ENCODE data around the gene SMYD3. TPM values are rescaled to one million over a fixed set of nuclear protein-coding genes. Genes with fewer than 3 reads are reported as not detected.

The SMYD3 gene
- polyA plus RNA-seq, 1 donor from 2014 or later: 48.6 TPM

DNA sequence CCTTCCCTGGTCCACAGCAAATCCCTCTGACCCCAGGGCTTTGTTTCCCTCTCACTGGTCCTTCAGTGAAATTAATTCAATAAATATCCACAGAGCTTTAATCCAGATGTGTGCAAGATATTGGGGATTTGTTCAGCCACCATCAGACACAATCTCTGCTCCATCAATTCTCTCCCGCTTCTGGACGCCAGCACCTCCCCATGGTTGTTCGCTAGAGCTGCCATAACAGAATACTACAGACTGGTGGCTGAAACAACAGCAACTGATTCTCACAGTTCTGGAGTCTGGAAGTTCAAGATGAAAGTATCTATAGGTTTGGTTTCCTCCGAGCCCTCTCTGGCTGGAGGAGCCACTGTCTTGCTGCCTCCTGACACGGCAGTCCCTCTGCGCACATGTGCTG lies 303.9 kb downstream of the SMYD3 start:
- Histone ChIP-seq H4K20me1 (ENCODE audit: insufficient read depth) (no peaks in the 10 kb centered on the region), H3F3A (ENCODE audit: insufficient read depth, low read length, poor library complexity, severe bottlenecking) (no peaks in the 10 kb centered on the region), H3K9me3 (ENCODE audit: low read length) (no peaks in the 10 kb centered on the region), H3K9me2 (ENCODE audit: insufficient read depth, low read length) (no peaks in the 10 kb centered on the region), H3K27me3 (ENCODE audit: insufficient read depth, low read depth, low read length) (no peaks in the 10 kb centered on the region), H3K4me3 (ENCODE audit: low read length) (no peak overlapping the region), H2AFZ (ENCODE audit: low read depth, low read length) (no peak overlapping the region), H3K4me2 (ENCODE audit: low read length) (no peak overlapping the region), H3K79me2 (replicated peaks; ENCODE audit: insufficient read depth, low read length) (no peaks in the 10 kb centered on the region), H3K36me3 (ENCODE audit: insufficient read depth, low read length) (no peaks in the 10 kb centered on the region), H3K27ac (ENCODE audit: low read length) (no peak overlapping the region), H3K9ac (ENCODE audit: low read length) (no peak overlapping the region)
- TF ChIP-seq MXI1 (conservative IDR thresholded peaks at IDR 0.05; ENCODE audit: poor library complexity, severe bottlenecking) (no peak), REST (IDR thresholded peaks at IDR 0.05; ENCODE audit: borderline replicate concordance) (no peak), RAD21 (conservative IDR thresholded peaks at IDR 0.05) (no peak), TAF1 (IDR thresholded peaks at IDR 0.05; ENCODE audit: low read depth) (no peak), POLR2AphosphoS5 (IDR thresholded peaks at IDR 0.05) (no peak), EZH2 (IDR thresholded peaks at IDR 0.05; ENCODE audit: borderline replicate concordance, insufficient read depth, low read length, poor library complexity, severe bottlenecking) (no peak), EP300 (conservative IDR thresholded peaks at IDR 0.05; ENCODE audit: poor library complexity, severe bottlenecking) (no peak), SMC3 (conservative IDR thresholded peaks at IDR 0.05; ENCODE audit: poor library complexity) (no peak)
- TF ChIP-seq, protein P1, sequence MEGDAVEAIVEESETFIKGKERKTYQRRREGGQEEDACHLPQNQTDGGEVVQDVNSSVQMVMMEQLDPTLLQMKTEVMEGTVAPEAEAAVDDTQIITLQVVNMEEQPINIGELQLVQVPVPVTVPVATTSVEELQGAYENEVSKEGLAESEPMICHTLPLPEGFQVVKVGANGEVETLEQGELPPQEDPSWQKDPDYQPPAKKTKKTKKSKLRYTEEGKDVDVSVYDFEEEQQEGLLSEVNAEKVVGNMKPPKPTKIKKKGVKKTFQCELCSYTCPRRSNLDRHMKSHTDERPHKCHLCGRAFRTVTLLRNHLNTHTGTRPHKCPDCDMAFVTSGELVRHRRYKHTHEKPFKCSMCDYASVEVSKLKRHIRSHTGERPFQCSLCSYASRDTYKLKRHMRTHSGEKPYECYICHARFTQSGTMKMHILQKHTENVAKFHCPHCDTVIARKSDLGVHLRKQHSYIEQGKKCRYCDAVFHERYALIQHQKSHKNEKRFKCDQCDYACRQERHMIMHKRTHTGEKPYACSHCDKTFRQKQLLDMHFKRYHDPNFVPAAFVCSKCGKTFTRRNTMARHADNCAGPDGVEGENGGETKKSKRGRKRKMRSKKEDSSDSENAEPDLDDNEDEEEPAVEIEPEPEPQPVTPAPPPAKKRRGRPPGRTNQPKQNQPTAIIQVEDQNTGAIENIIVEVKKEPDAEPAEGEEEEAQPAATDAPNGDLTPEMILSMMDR (IDR thresholded peaks at IDR 0.05; ENCODE audit: poor library complexity, severe bottlenecking): no peak

GRCh38 chr1:246200738-246201137 lies 306.3 kb downstream of the SMYD3 start:
- no peaks in the 10 kb centered on the region for H3K9me2 ChIP-seq (ENCODE audit: insufficient read depth, low read length)
- no peaks in the 10 kb centered on the region for H3K36me3 ChIP-seq (ENCODE audit: insufficient read depth, low read length)
- H3F3A ChIP-seq (ENCODE audit: insufficient read depth, low read length, poor library complexity, severe bottlenecking): no peaks in the 10 kb centered on the region
- no peaks in the 10 kb centered on the region for H3K9me3 ChIP-seq (ENCODE audit: low read length)
- H3K4me2 ChIP-seq (ENCODE audit: low read length): no peak overlapping the region
- no peak overlapping the region for H3K4me3 ChIP-seq (ENCODE audit: low read length)
- H4K20me1 ChIP-seq (ENCODE audit: insufficient read depth): no peaks in the 10 kb centered on the region
- H3K27me3 ChIP-seq (ENCODE audit: insufficient read depth, low read depth, low read length): no peaks in the 10 kb centered on the region
- TF ChIP-seq REST (IDR thresholded peaks at IDR 0.05; ENCODE audit: borderline replicate concordance) (no peak), RAD21 (conservative IDR thresholded peaks at IDR 0.05) (no peak), TAF1 (IDR thresholded peaks at IDR 0.05; ENCODE audit: low read depth) (no peak), SMC3 (conservative IDR thresholded peaks at IDR 0.05; ENCODE audit: poor library complexity) (no peak), POLR2AphosphoS5 (IDR thresholded peaks at IDR 0.05) (no peak), MXI1 (conservative IDR thresholded peaks at IDR 0.05; ENCODE audit: poor library complexity, severe bottlenecking) (no peak), EZH2 (IDR thresholded peaks at IDR 0.05; ENCODE audit: borderline replicate concordance, insufficient read depth, low read length, poor library complexity, severe bottlenecking) (no peak), EP300 (conservative IDR thresholded peaks at IDR 0.05; ENCODE audit: poor library complexity, severe bottlenecking) (no peak)
- TF ChIP-seq, protein P1 (IDR thresholded peaks at IDR 0.05; ENCODE audit: poor library complexity, severe bottlenecking): no peak
- H2AFZ ChIP-seq (ENCODE audit: low read depth, low read length): no peak overlapping the region
- H3K27ac ChIP-seq (ENCODE audit: low read length): no peak overlapping the region
- no peak overlapping the region for H3K9ac ChIP-seq (ENCODE audit: low read length)
- no peaks in the 10 kb centered on the region for H3K79me2 ChIP-seq (replicated peaks; ENCODE audit: insufficient read depth, low read length)

Data from neural cell (in vitro differentiated cells).